CD4-positive, alpha-beta T cell treated with Interferon alpha-2 for 1 hour (primary cell): ENCODE data around the gene TAF11L14.

Experiments
- DNase-seq, 2 donors: peaks; one replicate each; pipeline ENCODE4 v3.0.0-alpha.2; 2020 to 2022

Gene TAF11L14

DNA sequence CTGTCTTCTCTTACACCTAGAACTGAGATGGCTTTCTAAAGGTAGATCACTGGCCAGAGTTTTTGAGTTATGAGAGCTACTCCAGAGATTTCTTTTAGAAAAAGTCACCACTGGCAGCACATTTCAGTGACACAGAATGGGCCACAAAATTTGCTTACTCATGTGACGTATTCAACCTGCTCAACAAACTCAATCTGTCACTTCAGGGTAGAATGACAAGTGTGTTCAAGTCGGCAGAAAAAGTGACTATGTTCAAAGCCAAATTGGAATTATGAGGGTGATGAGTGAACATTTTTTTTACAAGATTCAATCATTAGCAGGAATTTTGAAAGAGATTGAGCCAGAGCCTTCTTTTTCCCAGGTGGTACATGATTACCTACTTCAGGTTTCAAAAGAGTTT, 46.5 kb downstream of the TAF11L14 start:
- DNase-seq, result no peak
